ENCODE measurements around the gene MSANTD7.
"Not testable (repeated sequence)": the region's sequence is repeated elsewhere in the genome, so short reads cannot be mapped to it uniquely, and the experiment has no call there.

- TF ChIP-seq POLR2A, CTCF (IDR thresholded peaks at IDR 0.05): not testable (repeated sequence)
These were observed 26.4 kb downstream of the MSANTD7 start for GRCh38 chr10:14864466-14864865.
